ENCODE results near the gene PRELID3B. TPM values are rescaled to one million over a fixed set of nuclear protein-coding genes. Genes with fewer than 3 reads are reported as not detected.

PRELID3B gene
- total and polyA plus RNA-seq, 2 of the 13 experiments (the other 11 are each of a cell fraction or from before 2014, with no cell fraction given): 23.3 to 42.6 TPM

- TF ChIP-seq STAT6 (CRISPR knock-in tag; IDR thresholded peaks at IDR 0.05; ENCODE audit: borderline replicate concordance) (0 out of 2 replicates have a peak, but pooled peaks have one; percentile 47), TCF12 (IDR thresholded peaks at IDR 0.05) (no peak), TCF12 (CRISPR knock-in tag; IDR thresholded peaks at IDR 0.05) (peak; percentile 80; the same call in 1 of the 2 replicates), CREB1 (IDR thresholded peaks at IDR 0.05) (no peak), CREB1 (CRISPR knock-in tag; IDR thresholded peaks at IDR 0.05) (no peak; the same call in 1 of the 2 replicates), MIER2 (CRISPR knock-in tag; IDR thresholded peaks at IDR 0.05) (peak; percentile 80), ZNF274 (CRISPR knock-in tag; IDR thresholded peaks at IDR 0.05) (peak; percentile 19; the same call in 1 of the 2 replicates), AGO1 (IDR thresholded peaks at IDR 0.05; ENCODE audit: low read depth, low read length, poor library complexity, severe bottlenecking) (peak; percentile 38), DPF2 (CRISPR knock-in tag; IDR thresholded peaks at IDR 0.05; ENCODE audit: borderline replicate concordance, low read depth) (peak; percentile 94), NR2C2 (CRISPR knock-in tag; IDR thresholded peaks at IDR 0.05; ENCODE audit: borderline replicate concordance) (0 out of 2 replicates have a peak, but pooled peaks have one; percentile 34), KLF15 (CRISPR knock-in tag; IDR thresholded peaks at IDR 0.05; ENCODE audit: borderline replicate concordance) (no peak), ATF4 (CRISPR knock-in tag; IDR thresholded peaks at IDR 0.05) (no peak), ZBTB20 (CRISPR knock-in tag; IDR thresholded peaks at IDR 0.05; ENCODE audit: borderline replicate concordance, low read depth) (peak; percentile 82; the same call in 1 of the 2 replicates), POGZ (CRISPR knock-in tag; IDR thresholded peaks at IDR 0.05) (peak; percentile 21; the same call in 1 of the 2 replicates), ZNF432 (CRISPR knock-in tag; IDR thresholded peaks at IDR 0.05; ENCODE audit: borderline replicate concordance) (no peak), NONO (IDR thresholded peaks at IDR 0.05) (no peak), NONO (CRISPR knock-in tag; conservative IDR thresholded peaks at IDR 0.05) (peak; percentile 85), ZNF292 (CRISPR knock-in tag; IDR thresholded peaks at IDR 0.05; ENCODE audit: borderline replicate concordance, low read depth) (peak; percentile 97; the same call in 1 of the 2 replicates), MED13 (CRISPR knock-in tag; IDR thresholded peaks at IDR 0.05) (peak; percentile 72; the same call in 1 of the 2 replicates), ZBTB10 (CRISPR knock-in tag; IDR thresholded peaks at IDR 0.05; ENCODE audit: borderline replicate concordance) (peak; percentile 42; the same call in 1 of the 2 replicates)
- TF ChIP-seq, protein P1, sequence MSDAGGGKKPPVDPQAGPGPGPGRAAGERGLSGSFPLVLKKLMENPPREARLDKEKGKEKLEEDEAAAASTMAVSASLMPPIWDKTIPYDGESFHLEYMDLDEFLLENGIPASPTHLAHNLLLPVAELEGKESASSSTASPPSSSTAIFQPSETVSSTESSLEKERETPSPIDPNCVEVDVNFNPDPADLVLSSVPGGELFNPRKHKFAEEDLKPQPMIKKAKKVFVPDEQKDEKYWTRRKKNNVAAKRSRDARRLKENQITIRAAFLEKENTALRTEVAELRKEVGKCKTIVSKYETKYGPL (CRISPR knock-in tag; IDR thresholded peaks at IDR 0.05): no peak
These were observed 26.5 kb downstream of the PRELID3B start (continued) for GRCh38 chr20:59015812-59016711.

Measured in HepG2 (cell line).